ENCODE results near the gene KLK1. TPM values are rescaled to one million over a fixed set of nuclear protein-coding genes. Genes with fewer than 3 reads are reported as not detected.

The KLK1 gene
- total and polyA plus RNA-seq, 2 of the 13 experiments (the other 11 are each of a cell fraction or from before 2014, with no cell fraction given), result not detected

DNA sequence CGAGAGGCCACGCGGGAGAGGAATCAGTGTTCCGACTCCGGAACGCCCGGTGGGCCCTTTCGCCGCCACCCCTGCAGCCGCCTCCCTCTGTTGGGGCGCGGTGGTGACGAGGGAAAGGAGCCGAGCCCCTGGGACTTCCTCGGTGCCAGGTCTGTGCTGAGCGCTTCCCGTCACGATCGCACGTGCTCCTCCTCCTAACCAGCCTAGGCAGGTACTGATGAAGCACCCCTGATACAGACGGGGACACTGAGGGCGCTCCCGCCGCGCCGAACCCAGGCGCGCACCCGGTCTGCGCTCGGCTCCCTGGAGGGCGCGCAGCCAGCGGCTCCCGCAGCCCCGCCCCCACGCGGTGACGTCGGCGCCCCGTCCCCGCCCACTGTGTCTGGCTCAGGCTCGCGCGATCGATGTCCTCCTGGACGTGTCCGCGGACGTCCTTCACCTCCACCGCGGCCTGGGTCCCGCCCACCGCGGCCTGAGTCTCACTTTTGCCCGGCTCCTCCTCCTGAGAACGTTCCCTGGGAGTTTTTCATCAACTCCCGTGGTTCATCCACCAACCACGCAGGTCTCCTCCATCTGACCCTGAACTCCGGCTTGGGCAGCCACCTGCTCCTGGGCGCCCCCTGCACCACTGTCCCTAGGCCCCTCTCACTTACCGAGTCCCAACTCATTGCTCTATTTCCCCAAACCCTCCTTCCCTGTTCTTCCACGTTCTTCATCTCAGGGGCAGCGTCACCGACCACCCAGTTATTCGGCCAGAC is 12.4 kb upstream of the KLK1 start (continued):
- TF ChIP-seq ZKSCAN5 (CRISPR knock-in tag; IDR thresholded peaks at IDR 0.05) (no peak), NCOA1 (CRISPR knock-in tag; IDR thresholded peaks at IDR 0.05) (no peak), KMT2A (CRISPR knock-in tag; IDR thresholded peaks at IDR 0.05) (no peak), MED13 (CRISPR knock-in tag; IDR thresholded peaks at IDR 0.05) (no peak), TCF7 (IDR thresholded peaks at IDR 0.05; ENCODE audit: low read depth) (no peak), ZC3H4 (CRISPR knock-in tag; IDR thresholded peaks at IDR 0.05; ENCODE audit: borderline replicate concordance) (no peak), SP5 (CRISPR knock-in tag; IDR thresholded peaks at IDR 0.05; ENCODE audit: borderline replicate concordance, low read depth) (peak; percentile 64), NFIC (IDR thresholded peaks at IDR 0.05; ENCODE audit: low read length) (no peak), NONO (IDR thresholded peaks at IDR 0.05) (no peak), NONO (CRISPR knock-in tag; conservative IDR thresholded peaks at IDR 0.05) (no peak), SMARCE1 (IDR thresholded peaks at IDR 0.05; ENCODE audit: borderline replicate concordance) (no peak), SALL1 (CRISPR knock-in tag; IDR thresholded peaks at IDR 0.05) (peak; percentile 27; the same call in 1 of the 2 replicates), CAMTA2 (CRISPR knock-in tag; IDR thresholded peaks at IDR 0.05; ENCODE audit: borderline replicate concordance) (no peak), FIP1L1 (IDR thresholded peaks at IDR 0.05; ENCODE audit: borderline replicate concordance, insufficient read depth, low read depth, low read length) (no peak), ZBTB42 (CRISPR knock-in tag; IDR thresholded peaks at IDR 0.05) (no peak), KAT2B (IDR thresholded peaks at IDR 0.05; ENCODE audit: borderline replicate concordance, low read depth, low read length) (no peak), MED1 (CRISPR knock-in tag; IDR thresholded peaks at IDR 0.05) (0 out of 2 replicates have a peak, but pooled peaks have one; percentile 16), ATF7 (IDR thresholded peaks at IDR 0.05) (no peak), ATF7 (CRISPR knock-in tag; IDR thresholded peaks at IDR 0.05) (no peak)
- TF ChIP-seq, protein P1, sequence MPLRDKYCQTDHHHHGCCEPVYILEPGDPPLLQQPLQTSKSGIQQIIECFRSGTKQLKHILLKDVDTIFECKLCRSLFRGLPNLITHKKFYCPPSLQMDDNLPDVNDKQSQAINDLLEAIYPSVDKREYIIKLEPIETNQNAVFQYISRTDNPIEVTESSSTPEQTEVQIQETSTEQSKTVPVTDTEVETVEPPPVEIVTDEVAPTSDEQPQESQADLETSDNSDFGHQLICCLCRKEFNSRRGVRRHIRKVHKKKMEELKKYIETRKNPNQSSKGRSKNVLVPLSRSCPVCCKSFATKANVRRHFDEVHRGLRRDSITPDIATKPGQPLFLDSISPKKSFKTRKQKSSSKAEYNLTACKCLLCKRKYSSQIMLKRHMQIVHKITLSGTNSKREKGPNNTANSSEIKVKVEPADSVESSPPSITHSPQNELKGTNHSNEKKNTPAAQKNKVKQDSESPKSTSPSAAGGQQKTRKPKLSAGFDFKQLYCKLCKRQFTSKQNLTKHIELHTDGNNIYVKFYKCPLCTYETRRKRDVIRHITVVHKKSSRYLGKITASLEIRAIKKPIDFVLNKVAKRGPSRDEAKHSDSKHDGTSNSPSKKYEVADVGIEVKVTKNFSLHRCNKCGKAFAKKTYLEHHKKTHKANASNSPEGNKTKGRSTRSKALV (CRISPR knock-in tag; IDR thresholded peaks at IDR 0.05), result peak; percentile 84
- TF ChIP-seq, protein P2, sequence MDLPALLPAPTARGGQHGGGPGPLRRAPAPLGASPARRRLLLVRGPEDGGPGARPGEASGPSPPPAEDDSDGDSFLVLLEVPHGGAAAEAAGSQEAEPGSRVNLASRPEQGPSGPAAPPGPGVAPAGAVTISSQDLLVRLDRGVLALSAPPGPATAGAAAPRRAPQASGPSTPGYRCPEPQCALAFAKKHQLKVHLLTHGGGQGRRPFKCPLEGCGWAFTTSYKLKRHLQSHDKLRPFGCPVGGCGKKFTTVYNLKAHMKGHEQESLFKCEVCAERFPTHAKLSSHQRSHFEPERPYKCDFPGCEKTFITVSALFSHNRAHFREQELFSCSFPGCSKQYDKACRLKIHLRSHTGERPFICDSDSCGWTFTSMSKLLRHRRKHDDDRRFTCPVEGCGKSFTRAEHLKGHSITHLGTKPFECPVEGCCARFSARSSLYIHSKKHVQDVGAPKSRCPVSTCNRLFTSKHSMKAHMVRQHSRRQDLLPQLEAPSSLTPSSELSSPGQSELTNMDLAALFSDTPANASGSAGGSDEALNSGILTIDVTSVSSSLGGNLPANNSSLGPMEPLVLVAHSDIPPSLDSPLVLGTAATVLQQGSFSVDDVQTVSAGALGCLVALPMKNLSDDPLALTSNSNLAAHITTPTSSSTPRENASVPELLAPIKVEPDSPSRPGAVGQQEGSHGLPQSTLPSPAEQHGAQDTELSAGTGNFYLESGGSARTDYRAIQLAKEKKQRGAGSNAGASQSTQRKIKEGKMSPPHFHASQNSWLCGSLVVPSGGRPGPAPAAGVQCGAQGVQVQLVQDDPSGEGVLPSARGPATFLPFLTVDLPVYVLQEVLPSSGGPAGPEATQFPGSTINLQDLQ (CRISPR knock-in tag; IDR thresholded peaks at IDR 0.05), result no peak
- TF ChIP-seq, protein P3, sequence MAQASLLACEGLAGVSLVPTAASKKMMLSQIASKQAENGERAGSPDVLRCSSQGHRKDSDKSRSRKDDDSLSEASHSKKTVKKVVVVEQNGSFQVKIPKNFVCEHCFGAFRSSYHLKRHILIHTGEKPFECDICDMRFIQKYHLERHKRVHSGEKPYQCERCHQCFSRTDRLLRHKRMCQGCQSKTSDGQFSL (CRISPR knock-in tag; IDR thresholded peaks at IDR 0.05), result no peak
- TF ChIP-seq, protein P4, sequence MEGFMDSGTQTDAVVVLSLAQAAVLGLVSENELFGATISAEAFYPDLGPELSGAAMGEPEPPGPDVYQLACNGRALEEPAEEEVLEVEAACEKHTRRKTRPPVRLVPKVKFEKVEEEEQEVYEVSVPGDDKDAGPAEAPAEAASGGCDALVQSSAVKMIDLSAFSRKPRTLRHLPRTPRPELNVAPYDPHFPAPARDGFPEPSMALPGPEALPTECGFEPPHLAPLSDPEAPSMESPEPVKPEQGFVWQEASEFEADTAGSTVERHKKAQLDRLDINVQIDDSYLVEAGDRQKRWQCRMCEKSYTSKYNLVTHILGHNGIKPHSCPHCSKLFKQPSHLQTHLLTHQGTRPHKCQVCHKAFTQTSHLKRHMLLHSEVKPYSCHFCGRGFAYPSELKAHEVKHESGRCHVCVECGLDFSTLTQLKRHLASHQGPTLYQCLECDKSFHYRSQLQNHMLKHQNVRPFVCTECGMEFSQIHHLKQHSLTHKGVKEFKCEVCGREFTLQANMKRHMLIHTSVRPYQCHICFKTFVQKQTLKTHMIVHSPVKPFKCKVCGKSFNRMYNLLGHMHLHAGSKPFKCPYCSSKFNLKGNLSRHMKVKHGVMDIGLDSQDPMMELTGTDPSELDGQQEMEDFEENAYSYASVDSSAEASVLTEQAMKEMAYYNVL (CRISPR knock-in tag; IDR thresholded peaks at IDR 0.05; ENCODE audit: borderline replicate concordance), result no peak
- TF ChIP-seq, protein P5, sequence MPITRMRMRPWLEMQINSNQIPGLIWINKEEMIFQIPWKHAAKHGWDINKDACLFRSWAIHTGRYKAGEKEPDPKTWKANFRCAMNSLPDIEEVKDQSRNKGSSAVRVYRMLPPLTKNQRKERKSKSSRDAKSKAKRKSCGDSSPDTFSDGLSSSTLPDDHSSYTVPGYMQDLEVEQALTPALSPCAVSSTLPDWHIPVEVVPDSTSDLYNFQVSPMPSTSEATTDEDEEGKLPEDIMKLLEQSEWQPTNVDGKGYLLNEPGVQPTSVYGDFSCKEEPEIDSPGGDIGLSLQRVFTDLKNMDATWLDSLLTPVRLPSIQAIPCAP (CRISPR knock-in tag; IDR thresholded peaks at IDR 0.05; ENCODE audit: low read depth), result no peak

Data from HepG2 (cell line).